ENCODE results near the gene SPATA16.
"Not testable (repeated sequence)": the region's sequence is repeated elsewhere in the genome, so short reads cannot be mapped to it uniquely, and the experiment has no call there.

SPATA16 gene

GRCh38 chr3:172905451-172905850 lies 235.6 kb downstream of the SPATA16 start:
- H3K4me1 ChIP-seq (ENCODE audit: insufficient read depth, low read length) = peaks cover 9% of the 10 kb centered on the region
- H3K36me3 ChIP-seq (ENCODE audit: insufficient read depth, low read depth, low read length) = no peaks in the 10 kb centered on the region
- no peaks in the 10 kb centered on the region for H3K27me3 ChIP-seq (ENCODE audit: insufficient read depth, low read length)
- peak overlapping the region; percentile 17; the same call in 1 of the 2 replicates for H3K4me3 ChIP-seq (ENCODE audit: low read length)
- no peaks in the 10 kb centered on the region for H3K9me3 ChIP-seq (ENCODE audit: insufficient read depth, low read depth, low read length)
- H3K27ac ChIP-seq (ENCODE audit: low read length) = no peak overlapping the region
- H3K9ac ChIP-seq (ENCODE audit: low read depth, low read length) = no peak overlapping the region

- no peaks in the 10 kb centered on the region for H3K36me3 ChIP-seq (ENCODE audit: insufficient read depth, low read depth, low read length)
- H3K27ac ChIP-seq (ENCODE audit: low read length) = no peak overlapping the region
- peak overlapping the region; percentile 17; the same call in 1 of the 2 replicates for H3K4me3 ChIP-seq (ENCODE audit: low read length)
- no peaks in the 10 kb centered on the region for H3K27me3 ChIP-seq (ENCODE audit: insufficient read depth, low read length)
- H3K4me1 ChIP-seq (ENCODE audit: insufficient read depth, low read length) = peaks cover 9% of the 10 kb centered on the region
- H3K9me3 ChIP-seq (ENCODE audit: insufficient read depth, low read depth, low read length) = no peaks in the 10 kb centered on the region
- no peak overlapping the region for H3K9ac ChIP-seq (ENCODE audit: low read depth, low read length)
Observed at GRCh38 chr3:172904711-172905373, 236.2 kb downstream of the SPATA16 start.

GRCh38 chr3:172903642-172904320 lies 237.3 kb downstream of the SPATA16 start:
- no peaks in the 10 kb centered on the region for H3K36me3 ChIP-seq (ENCODE audit: insufficient read depth, low read depth, low read length)
- H3K27ac ChIP-seq (ENCODE audit: low read length) = no peak overlapping the region
- no peak overlapping the region for H3K4me3 ChIP-seq (ENCODE audit: low read length)
- H3K4me1 ChIP-seq (ENCODE audit: insufficient read depth, low read length) = peaks cover 9% of the 10 kb centered on the region
- no peaks in the 10 kb centered on the region for H3K27me3 ChIP-seq (ENCODE audit: insufficient read depth, low read length)
- H3K9ac ChIP-seq (ENCODE audit: low read depth, low read length) = no peak overlapping the region
- H3K9me3 ChIP-seq (ENCODE audit: insufficient read depth, low read depth, low read length) = no peaks in the 10 kb centered on the region

- H3K4me1 ChIP-seq (ENCODE audit: insufficient read depth, low read length) = no peaks in the 10 kb centered on the region
- H3K27ac ChIP-seq (ENCODE audit: low read length) = no peak overlapping the region
- no peak overlapping the region for H3K9ac ChIP-seq (ENCODE audit: low read depth, low read length)
- no peaks in the 10 kb centered on the region for H3K36me3 ChIP-seq (ENCODE audit: insufficient read depth, low read depth, low read length)
- no peaks in the 10 kb centered on the region for H3K9me3 ChIP-seq (ENCODE audit: insufficient read depth, low read depth, low read length)
- H3K27me3 ChIP-seq (ENCODE audit: insufficient read depth, low read length) = no peaks in the 10 kb centered on the region
- H3K4me3 ChIP-seq (ENCODE audit: low read length) = no peak overlapping the region
Observed at GRCh38 chr3:172892158-172892557, 248.9 kb downstream of the SPATA16 start.

GRCh38 chr3:172885704-172886103 lies 255.3 kb downstream of the SPATA16 start:
- peaks cover 1% of the 10 kb centered on the region for H3K9me3 ChIP-seq (ENCODE audit: insufficient read depth, low read depth, low read length)
- H3K36me3 ChIP-seq (ENCODE audit: insufficient read depth, low read depth, low read length) = no peaks in the 10 kb centered on the region
- H3K9ac ChIP-seq (ENCODE audit: low read depth, low read length) = no peak overlapping the region
- no peaks in the 10 kb centered on the region for H3K27me3 ChIP-seq (ENCODE audit: insufficient read depth, low read length)
- no peak overlapping the region for H3K27ac ChIP-seq (ENCODE audit: low read length)
- no peak overlapping the region for H3K4me3 ChIP-seq (ENCODE audit: low read length)
- H3K4me1 ChIP-seq (ENCODE audit: insufficient read depth, low read length) = no peaks in the 10 kb centered on the region

GRCh38 chr3:172882563-172882962 lies 258.5 kb downstream of the SPATA16 start:
- no peaks in the 10 kb centered on the region for H3K4me1 ChIP-seq (ENCODE audit: insufficient read depth, low read length)
- H3K4me3 ChIP-seq (ENCODE audit: low read length) = no peak overlapping the region
- no peak overlapping the region for H3K9ac ChIP-seq (ENCODE audit: low read depth, low read length)
- H3K27me3 ChIP-seq (ENCODE audit: insufficient read depth, low read length) = no peaks in the 10 kb centered on the region
- H3K36me3 ChIP-seq (ENCODE audit: insufficient read depth, low read depth, low read length) = no peaks in the 10 kb centered on the region
- no peak overlapping the region for H3K27ac ChIP-seq (ENCODE audit: low read length)
- H3K9me3 ChIP-seq (ENCODE audit: insufficient read depth, low read depth, low read length) = peaks cover 19% of the 10 kb centered on the region

GRCh38 chr3:172879381-172879780 lies 261.7 kb downstream of the SPATA16 start:
- not testable (repeated sequence) for H3K9ac ChIP-seq (ENCODE audit: low read depth, low read length); H3K36me3 ChIP-seq (ENCODE audit: insufficient read depth, low read depth, low read length); H3K27ac ChIP-seq (ENCODE audit: low read length); H3K4me3 ChIP-seq (ENCODE audit: low read length); H3K27me3 ChIP-seq (ENCODE audit: insufficient read depth, low read length)
- peaks cover 25% of the 10 kb centered on the region for H3K4me1 ChIP-seq (ENCODE audit: insufficient read depth, low read length)
- peaks cover 19% of the 10 kb centered on the region for H3K9me3 ChIP-seq (ENCODE audit: insufficient read depth, low read depth, low read length)

- Histone ChIP-seq H3K36me3 (ENCODE audit: insufficient read depth, low read depth, low read length) (no peaks in the 10 kb centered on the region), H3K4me3 (ENCODE audit: low read length) (no peak overlapping the region), H3K27ac (ENCODE audit: low read length) (no peak overlapping the region), H3K27me3 (ENCODE audit: insufficient read depth, low read length) (no peaks in the 10 kb centered on the region), H3K9ac (ENCODE audit: low read depth, low read length) (no peak overlapping the region), H3K9me3 (ENCODE audit: insufficient read depth, low read depth, low read length) (peaks cover 19% of the 10 kb centered on the region), H3K4me1 (ENCODE audit: insufficient read depth, low read length) (peaks cover 25% of the 10 kb centered on the region)
Observed at GRCh38 chr3:172877011-172877410, 264.0 kb downstream of the SPATA16 start.

- no peak overlapping the region for H3K27ac ChIP-seq (ENCODE audit: low read length)
- no peak overlapping the region for H3K4me3 ChIP-seq (ENCODE audit: low read length)
- no peaks in the 10 kb centered on the region for H3K36me3 ChIP-seq (ENCODE audit: insufficient read depth, low read depth, low read length)
- H3K27me3 ChIP-seq (ENCODE audit: insufficient read depth, low read length) = no peaks in the 10 kb centered on the region
- H3K4me1 ChIP-seq (ENCODE audit: insufficient read depth, low read length) = peaks cover 25% of the 10 kb centered on the region
- peaks cover 19% of the 10 kb centered on the region for H3K9me3 ChIP-seq (ENCODE audit: insufficient read depth, low read depth, low read length)
- H3K9ac ChIP-seq (ENCODE audit: low read depth, low read length) = no peak overlapping the region
Observed at GRCh38 chr3:172876297-172876696, 264.7 kb downstream of the SPATA16 start.

GRCh38 chr3:172875039-172875438 lies 266.0 kb downstream of the SPATA16 start:
- H3K9ac ChIP-seq (ENCODE audit: low read depth, low read length) = no peak overlapping the region
- no peak overlapping the region for H3K27ac ChIP-seq (ENCODE audit: low read length)

GRCh38 chr3:172869784-172870518 lies 271.1 kb downstream of the SPATA16 start:
- H3K9ac ChIP-seq (ENCODE audit: low read depth, low read length) = no peak overlapping the region
- peaks cover 6% of the 10 kb centered on the region; the same call in 1 of the 2 replicates for H3K4me1 ChIP-seq (ENCODE audit: insufficient read depth, low read length)
- no peak overlapping the region for H3K4me3 ChIP-seq (ENCODE audit: low read length)
- H3K36me3 ChIP-seq (ENCODE audit: insufficient read depth, low read depth, low read length) = no peaks in the 10 kb centered on the region
- no peak overlapping the region for H3K27ac ChIP-seq (ENCODE audit: low read length)
- H3K27me3 ChIP-seq (ENCODE audit: insufficient read depth, low read length) = no peaks in the 10 kb centered on the region
- H3K9me3 ChIP-seq (ENCODE audit: insufficient read depth, low read depth, low read length) = no peaks in the 10 kb centered on the region

More at GRCh38 chr3:172875039-172875438, 266.0 kb downstream of the SPATA16 start:
- no peaks in the 10 kb centered on the region for H3K27me3 ChIP-seq (ENCODE audit: insufficient read depth, low read length)
- peaks cover 25% of the 10 kb centered on the region for H3K4me1 ChIP-seq (ENCODE audit: insufficient read depth, low read length)
- H3K36me3 ChIP-seq (ENCODE audit: insufficient read depth, low read depth, low read length) = no peaks in the 10 kb centered on the region
- no peak overlapping the region for H3K4me3 ChIP-seq (ENCODE audit: low read length)
- H3K9me3 ChIP-seq (ENCODE audit: insufficient read depth, low read depth, low read length) = peaks cover 11% of the 10 kb centered on the region; the same call in 1 of the 2 replicates
